CD4-positive, alpha-beta T cell treated with Interferon gamma for 1 hour (primary cell): Measurements from ENCODE around the gene GNB1L.
"Not testable (repeated sequence)": the region's sequence is repeated elsewhere in the genome, so short reads cannot be mapped to it uniquely, and the experiment has no call there.

Experiments
- DNase-seq: peaks from one replicate; pipeline ENCODE4 v3.0.0-alpha.2; 2020

The GNB1L gene

DNA sequence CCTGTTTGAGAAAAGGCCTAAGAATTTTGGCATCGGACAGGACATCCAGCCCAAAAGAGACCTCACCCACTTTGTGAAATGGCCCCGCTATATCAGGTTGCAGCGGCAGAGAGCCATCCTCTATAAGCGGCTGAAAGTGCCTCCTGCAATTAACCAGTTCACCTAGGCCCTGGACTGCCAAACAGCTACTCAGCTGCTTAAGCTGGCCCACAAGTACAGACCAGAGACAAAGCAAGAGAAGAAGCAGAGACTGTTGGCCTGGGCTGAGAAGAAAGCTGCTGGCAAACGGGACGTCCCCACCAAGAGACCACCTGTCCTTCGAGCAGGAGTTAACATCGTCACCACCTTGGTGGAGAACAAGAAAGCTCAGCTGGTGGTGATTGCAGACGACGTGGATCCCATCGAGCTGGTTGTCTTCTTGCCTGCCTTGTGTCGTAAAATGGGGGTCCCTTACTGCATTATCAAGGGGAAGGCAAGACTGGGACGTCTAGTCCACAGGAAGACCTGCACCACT is 62.2 kb downstream of the GNB1L start:
- DNase-seq = not testable (repeated sequence)

- DNase-seq = no peak
These were observed 62.8 kb downstream of the GNB1L start for GRCh38 chr22:19791894-19792293.

DNA sequence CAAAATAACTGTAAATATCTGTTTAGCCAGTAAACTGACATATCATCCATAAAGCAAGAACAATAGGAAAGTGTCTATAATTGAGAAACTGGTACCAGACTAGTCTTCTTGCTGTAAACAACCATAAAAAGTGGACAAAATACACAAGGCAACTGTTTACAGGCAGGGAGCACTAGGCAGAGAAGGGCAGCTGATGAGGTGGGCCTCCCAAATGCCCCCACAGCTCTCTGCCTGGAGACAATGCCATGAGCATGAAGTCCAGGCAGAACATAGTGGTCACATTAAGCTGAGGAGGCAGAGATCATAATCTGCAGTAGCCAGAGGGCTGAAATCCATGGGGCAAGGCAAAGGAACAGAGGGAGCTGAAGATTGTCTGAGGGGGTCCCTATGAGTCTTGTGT is 63.4 kb downstream of the GNB1L start:
- DNase-seq = no peak

DNA sequence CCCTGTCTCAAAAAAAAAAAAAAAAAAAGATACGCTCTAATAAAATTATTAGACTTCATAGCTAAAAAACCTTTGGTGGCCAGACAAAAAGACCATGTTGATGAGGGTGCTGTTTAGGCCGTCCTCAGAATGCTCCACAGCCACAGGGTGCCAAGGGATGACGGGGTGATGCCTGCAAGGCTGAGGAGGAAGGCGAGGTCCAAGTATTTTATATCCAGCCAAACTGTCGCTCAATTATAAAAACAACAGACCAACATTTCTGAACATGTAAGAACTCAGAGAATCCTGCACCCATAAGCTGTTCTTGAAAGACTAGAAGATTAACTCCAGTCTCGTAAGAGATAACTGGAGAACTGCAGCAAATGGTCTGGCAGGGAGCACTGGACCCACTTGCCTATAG is 64.8 kb downstream of the GNB1L start:
- DNase-seq = no peak

DNA sequence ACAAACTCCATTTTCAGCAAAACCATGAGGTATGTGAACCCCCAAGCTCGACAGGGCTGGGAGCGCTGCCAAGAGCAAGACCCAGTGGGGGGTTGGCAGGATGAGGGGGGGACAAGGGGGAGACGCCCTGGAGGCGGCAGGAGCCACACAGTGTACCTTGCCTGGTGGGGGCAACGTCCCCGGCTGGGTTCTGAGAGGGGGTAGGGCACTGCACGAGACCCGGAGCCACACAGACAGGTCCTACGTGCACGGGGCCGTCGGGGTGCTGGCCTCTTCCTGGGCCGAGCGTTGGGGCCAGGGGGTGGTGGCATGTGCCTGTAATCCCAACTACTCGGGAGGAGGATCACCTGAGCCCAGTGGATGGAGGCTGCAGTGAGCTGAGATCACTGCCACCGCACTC is 65.3 kb downstream of the GNB1L start:
- DNase-seq = no peak

GRCh38 chr22:19788661-19789225 is 65.9 kb downstream of the GNB1L start:
- no peak for DNase-seq

- DNase-seq = no peak
These were observed 66.9 kb downstream of the GNB1L start for GRCh38 chr22:19787849-19788141.

DNA sequence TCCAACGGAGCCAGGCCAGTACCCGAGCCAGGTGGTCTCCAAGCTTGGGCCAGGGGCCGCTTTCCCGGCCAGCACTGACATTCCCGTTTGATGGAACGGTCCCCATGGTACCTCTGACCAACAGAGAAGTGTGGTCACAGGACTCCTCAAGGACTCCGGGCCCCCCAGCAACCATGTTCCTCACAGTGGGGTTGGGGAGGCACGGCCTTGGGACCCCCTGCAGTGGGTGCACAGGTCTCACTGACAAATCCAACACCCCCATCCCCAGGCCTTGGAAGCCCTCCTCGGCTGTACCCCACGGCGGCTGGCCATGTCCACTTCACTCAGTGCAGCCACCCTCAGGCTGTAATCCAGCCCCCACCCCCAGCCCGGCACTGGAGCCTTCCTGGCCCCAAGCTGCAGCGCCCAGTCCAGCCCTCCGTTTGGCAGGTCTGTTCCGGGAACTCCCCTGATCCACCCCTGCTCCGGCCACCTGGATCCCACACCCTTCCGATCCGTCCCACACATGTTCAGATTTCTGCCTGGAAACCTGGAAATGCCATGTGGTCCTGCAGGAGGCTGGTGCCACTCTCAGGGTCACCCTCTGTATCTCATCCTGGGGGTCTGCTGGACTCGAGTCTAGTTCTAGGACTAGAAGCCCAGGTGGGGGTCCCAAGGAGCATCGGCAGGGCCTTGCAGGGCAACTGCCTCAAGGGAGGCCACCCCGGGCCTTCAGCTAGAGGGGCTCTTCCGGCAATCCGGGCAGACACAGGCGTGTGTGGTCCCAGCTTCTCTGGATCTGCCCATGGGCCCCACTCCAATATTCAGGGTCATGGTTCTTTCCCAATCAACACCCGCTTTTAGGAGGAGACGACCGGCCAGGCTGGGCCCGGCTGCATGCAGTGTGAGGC is 67.5 kb downstream of the GNB1L start:
- DNase-seq = no peak

- DNase-seq = no peak
These were observed 68.4 kb downstream of the GNB1L start for GRCh38 chr22:19786264-19786585.

DNA sequence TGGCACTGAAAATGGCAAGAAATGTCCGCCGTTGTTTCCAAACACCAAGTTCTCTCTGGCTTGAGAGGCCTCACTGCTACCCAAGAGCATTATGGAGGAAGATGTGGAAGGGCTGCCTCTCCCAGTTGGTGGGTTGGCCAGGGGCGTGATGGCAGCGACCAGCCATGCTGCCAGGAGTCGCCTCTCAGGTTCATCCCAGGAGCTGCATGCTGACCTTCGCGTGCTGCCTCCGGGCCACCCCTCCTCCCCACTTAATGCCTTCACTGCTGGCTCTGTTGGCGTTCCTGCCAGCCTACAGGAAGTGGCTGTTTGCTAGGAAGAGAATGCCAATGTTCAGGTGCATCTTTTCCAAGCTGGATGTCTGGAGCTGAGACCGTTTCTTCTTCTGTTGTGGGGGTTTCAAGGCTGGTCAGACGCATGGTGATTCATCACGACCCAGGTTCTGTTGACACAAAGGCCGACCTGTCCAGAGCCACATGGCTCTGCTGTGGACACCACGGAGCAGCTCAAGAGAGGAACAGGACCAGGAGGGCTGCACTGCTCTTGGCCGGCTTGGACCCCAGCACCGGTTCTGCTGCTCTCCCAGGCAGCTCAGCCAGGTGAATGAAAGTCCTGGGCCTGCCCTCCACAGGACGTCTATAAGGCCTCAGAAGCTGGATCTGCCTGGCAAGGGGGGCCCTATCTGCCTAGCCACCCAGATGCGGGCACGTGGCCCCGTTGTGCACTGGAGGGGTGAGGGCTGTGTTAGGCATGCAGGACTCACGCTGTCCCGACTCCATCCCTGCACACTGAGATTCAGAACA is 69.0 kb downstream of the GNB1L start:
- DNase-seq = no peak

DNA sequence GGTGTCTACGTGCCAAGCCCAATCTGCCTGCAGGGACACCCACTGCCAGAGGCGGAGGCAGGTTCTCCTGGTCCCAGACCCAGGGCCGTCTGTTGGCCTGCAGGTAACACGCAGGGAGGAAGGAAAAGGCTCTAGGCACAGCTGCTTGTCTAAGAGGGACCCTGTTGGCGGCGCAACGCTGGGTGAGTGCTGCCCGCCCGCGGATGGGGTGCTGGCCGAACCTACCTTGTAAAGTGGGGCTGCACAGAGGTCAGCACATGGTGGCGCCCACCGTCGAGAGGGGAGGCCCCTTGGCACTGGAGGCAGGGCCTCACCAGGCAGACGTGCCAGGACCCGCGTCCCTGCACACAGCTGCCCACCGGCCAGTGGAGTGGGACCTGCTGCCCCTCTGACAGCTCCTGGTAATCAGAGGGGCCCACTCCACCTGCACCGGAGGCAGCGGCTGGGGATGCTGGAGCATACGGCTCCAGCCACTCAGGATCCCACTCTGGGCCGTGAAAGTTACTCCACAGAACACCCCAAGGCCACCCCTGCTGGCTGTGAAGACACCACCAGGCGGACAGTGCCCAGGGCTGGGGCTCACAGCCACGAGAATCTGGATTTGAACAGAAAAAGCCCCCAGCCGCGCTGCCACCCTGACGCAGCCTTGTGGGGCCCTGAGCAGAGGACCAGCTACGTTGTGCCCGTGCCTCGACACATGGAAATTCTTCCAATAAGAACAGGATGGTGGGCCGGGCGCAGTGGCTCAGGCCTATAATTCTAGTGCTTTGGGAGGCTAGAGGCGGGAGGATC is 70.1 kb downstream of the GNB1L start:
- DNase-seq = no peak

DNA sequence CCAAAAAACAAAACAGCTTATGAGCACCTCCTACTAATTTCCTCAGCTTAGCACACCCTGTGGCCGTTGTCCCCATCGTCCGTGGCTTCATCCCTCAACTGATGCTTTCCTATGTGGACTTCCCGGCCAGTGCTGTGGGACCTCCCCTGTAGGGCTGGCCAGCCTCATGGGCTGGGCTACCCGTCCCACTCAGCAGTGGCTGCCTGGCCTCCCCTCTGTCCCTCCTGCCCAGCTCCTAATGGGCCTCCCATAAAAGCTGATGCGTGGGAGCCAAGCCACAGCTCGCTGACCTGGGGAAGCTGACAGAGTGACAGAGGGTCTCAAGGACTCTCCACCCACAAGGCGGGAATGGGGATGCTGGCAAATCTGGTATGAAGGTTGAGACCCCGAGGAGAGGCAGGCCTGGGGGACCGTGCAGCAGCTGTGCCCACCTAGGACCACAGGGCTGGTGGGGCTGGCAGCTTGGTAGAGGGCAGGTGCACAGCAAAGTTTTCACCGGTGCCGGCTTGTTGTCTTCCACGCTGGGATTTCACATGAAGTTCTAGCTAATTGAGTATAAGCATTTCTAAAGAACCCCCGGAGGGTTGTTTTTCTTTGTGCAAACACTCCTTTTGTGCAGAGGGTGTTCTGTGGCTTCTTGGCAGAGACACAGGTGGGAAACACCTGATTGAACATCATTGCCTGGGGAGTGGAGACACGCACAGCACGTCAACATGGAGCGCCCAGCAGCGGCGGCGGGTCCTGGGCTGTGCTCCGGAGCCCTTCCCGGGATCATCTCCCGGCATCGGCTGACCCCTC is 70.9 kb downstream of the GNB1L start:
- no peak for DNase-seq

DNA sequence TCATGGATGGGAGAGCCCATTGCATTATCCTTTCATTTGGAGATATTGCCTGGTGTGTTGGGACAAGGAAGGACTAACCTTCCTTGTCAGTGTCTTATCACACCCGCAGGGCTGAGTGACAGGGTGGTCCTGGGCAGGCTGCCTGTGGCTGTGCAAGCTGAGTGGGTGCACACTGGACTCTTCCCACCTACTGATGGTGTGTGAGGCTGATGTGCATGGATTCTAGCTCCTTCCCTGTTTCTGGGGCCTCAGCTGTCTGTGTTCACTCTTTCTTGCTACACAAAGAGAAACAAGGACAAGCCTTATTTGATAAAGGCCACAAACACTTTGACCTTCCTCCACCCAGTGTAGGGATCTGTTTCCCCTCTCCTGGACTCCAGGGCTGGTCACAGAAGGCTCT is 72.1 kb downstream of the GNB1L start:
- DNase-seq = no peak

DNA sequence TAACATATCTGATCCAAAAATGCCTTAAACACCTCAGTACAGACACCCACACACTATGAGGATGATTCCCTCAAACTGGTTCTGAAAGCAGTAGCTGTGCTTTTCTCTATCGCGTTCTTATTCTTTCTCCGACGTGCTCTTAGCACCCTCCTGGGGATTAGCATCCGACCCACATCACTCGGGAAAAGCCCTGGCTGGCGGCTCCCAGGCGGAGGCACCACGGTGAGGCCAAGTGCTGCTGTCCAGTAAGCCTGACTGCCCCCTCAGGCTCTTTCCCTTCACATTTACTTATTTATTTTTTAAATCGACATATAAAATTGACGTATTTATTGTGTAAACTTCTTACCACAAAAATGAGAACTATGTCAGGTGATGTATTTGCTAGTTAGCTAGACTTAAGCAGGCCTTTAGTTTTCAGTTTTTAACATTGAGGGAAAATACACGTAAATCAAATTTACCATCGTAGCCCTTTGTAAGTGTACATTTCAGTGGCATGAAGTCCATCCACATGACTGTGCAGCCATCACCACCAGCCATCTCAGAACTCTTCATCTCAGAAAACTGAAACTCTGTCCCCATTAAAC is 74.9 kb downstream of the GNB1L start:
- DNase-seq = no peak

- no peak for DNase-seq
These were observed 75.7 kb downstream of the GNB1L start for GRCh38 chr22:19779011-19779421.

DNA sequence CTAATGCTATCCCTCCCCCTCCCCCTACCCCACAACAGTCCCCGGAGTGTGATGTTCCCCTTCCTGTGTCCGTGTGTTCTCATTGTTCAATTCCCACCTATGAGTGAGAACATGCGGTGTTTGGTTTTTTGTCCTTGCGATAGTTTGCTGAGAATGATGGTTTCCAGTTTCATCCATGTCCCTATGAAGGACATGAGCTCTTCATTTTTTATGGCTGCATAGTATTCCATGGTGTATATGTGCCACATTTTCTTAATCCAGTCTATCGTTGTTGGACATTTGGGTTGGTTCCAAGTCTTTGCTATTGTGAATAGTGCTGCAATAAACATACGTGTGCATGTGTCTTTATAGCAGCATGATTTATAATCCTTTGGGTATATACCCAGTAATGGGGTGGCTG is 77.5 kb downstream of the GNB1L start:
- not testable (repeated sequence) for DNase-seq

- DNase-seq = no peak
These were observed 78.1 kb downstream of the GNB1L start for GRCh38 chr22:19776433-19777031.

DNA sequence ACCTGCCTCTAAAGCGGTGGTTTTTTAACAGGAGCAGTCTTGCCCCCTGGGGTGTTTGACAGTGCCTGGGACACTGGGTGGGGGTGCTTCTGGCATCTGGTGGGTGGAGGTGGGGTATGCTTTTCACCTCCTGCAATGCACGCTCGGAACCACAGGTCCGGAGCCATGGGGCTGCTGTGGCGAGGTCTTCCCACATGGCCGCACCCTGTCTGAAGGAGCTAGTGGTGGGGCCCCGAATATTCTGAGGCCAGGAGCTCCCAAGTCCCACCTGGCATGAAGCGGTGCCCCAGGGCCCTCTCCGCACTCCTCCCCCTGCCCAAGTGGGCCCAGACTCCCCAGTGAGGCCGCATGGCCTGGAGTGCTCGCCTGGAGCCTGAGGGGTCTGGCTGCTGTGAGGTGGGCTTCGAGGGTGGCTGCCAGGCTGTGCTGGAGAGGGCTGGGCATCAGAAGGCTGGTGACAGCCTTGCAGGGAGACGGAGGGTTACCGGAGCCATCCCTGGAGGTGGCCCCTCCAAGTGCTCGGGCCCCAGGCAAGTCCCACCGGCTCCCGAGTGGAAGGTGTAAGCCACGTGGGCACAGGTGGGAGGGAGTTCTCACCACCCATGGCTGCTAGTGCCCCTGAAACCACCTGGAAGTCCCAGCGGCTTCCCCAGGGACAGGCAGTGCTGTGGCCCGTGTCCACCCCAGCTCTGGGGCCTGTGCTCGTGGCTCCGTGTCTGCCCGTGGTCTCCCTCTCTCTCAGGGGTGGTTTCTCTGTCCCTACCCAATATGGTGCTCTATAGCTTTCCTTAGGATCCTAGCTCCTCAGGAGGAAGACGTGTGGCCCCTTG is 79.0 kb downstream of the GNB1L start:
- DNase-seq = no peak

DNA sequence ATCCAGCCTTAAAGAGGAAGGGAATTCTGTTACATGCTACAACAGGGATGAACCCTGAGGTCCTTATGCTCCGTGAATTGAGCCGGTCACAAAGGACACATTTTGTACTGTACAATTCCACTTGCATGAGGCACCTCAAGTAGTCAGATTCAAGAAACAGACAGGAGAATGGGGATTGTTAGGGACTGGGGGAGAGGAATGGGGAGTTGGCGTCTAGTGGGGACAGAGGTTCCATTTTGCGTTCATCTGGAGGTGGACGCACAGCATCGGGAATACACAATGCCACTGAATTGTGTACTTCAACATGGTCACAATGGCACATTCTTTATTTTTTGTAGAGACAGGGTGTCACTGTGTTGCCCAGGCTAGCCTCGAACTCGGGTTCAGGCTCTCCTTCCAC is 80.0 kb downstream of the GNB1L start:
- DNase-seq = no peak

DNA sequence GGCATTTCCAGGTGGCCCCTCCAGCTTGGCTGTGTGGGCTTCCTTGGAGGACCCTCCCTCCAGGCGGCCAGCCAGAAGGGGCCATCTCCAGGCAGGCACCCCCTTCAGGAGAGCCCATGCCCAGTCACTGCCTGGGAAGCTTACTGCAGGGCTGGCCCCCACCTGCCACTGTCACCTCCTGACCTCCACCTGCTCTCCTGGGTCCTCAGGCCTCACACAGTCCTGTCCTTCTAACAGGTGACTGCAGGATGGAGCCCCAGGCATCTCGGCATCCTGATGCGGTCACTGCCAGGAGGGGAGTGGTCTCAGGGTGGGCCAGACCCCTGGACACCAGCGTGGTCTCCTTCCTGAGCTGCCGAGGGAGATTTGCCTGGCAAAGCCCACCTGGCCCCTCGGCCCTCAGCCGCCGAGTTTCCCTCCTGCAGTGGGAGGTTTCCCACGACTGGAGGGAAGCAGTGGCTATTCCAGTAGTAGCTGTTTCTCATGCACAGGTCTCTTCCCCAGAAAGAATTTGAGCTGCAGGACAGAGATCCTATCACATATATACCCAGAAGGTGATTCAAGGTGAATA is 81.1 kb downstream of the GNB1L start:
- DNase-seq = no peak
